Measurements from ENCODE around the gene KIFC1. TPM values are rescaled to one million over a fixed set of nuclear protein-coding genes. Genes with fewer than 3 reads are reported as not detected.

Gene KIFC1
- polyA plus RNA-seq, 3 donors = 0.14 to 0.87 (median 0.68) TPM

GRCh38 chr6:33380272-33380981, 11.2 kb upstream of the KIFC1 start:
- Histone ChIP-seq H3K4me1 (ENCODE audit: control insufficient read depth in 1 of 2, insufficient read depth in 2 of 2, low read length in 2 of 2) (peaks cover 14 to 21% of the 10 kb centered on the region in 2 donors), H3K27ac (ENCODE audit: low read depth in 1 of 2, low read length in 2 of 2) (no peak overlapping the region), H4K20me1 (ENCODE audit: insufficient read depth, low read length) (no peaks in the 10 kb centered on the region), H3K9ac (ENCODE audit: insufficient read depth, low read length, poor library complexity, severe bottlenecking) (no peak overlapping the region), H2AFZ (ENCODE audit: insufficient read depth, low read depth, low read length, poor library complexity, severe bottlenecking) (peak overlapping the region; percentile 46), H3K27me3 (ENCODE audit: control insufficient read depth in 2 of 2, insufficient read depth in 2 of 2, low read length in 2 of 2) (no peaks in the 10 kb centered on the region), H3K36me3 (replicated peaks in 1 of 2; ENCODE audit: control insufficient read depth in 1 of 2, insufficient read depth in 2 of 2, low read length in 2 of 2) (no peaks in the 10 kb centered on the region), H3K79me2 (ENCODE audit: insufficient read depth, low read length) (no peaks in the 10 kb centered on the region), H3K9me3 (replicated peaks in 1 of 2; ENCODE audit: control insufficient read depth in 1 of 2, insufficient read depth in 1 of 2, low read length in 2 of 2) (no peaks in the 10 kb centered on the region), H3K4me3 (replicated peaks in 1 of 3; ENCODE audit: low read depth in 2 of 3, low read length in 3 of 3) (no peak overlapping the region), H3K4me2 (replicated peaks; ENCODE audit: extremely low read depth, low read length, poor library complexity, severe bottlenecking) (no peak overlapping the region)
- no peak for DNase-seq
- intact Hi-C loops (cut with micrococcal nuclease) = no loop called here
- WGBS (ENCODE audit: insufficient coverage) = 78% methylated on average over 2 of the region's 2 CpGs
- peaks cover 15% of the 10 kb centered on the region for H3K4me1 Mint-ChIP-seq
- no peaks in the 10 kb centered on the region for H3K36me3 Mint-ChIP-seq
- TF ChIP-seq, protein P1, sequence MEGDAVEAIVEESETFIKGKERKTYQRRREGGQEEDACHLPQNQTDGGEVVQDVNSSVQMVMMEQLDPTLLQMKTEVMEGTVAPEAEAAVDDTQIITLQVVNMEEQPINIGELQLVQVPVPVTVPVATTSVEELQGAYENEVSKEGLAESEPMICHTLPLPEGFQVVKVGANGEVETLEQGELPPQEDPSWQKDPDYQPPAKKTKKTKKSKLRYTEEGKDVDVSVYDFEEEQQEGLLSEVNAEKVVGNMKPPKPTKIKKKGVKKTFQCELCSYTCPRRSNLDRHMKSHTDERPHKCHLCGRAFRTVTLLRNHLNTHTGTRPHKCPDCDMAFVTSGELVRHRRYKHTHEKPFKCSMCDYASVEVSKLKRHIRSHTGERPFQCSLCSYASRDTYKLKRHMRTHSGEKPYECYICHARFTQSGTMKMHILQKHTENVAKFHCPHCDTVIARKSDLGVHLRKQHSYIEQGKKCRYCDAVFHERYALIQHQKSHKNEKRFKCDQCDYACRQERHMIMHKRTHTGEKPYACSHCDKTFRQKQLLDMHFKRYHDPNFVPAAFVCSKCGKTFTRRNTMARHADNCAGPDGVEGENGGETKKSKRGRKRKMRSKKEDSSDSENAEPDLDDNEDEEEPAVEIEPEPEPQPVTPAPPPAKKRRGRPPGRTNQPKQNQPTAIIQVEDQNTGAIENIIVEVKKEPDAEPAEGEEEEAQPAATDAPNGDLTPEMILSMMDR (IDR thresholded peaks at IDR 0.05) = no peak
- no peak overlapping the region for H3K27ac Mint-ChIP-seq
- no peak overlapping the region for H3K4me3 Mint-ChIP-seq
- peaks cover 2% of the 10 kb centered on the region in 3 donors for H3K27me3 Mint-ChIP-seq (ENCODE audit: low read depth in 3 of 3)
- no peaks in the 10 kb centered on the region for H3K9me3 Mint-ChIP-seq

GRCh38 chr6:33383427-33384185, 8.0 kb upstream of the KIFC1 start:
- H2AFZ ChIP-seq (ENCODE audit: insufficient read depth, low read depth, low read length, poor library complexity, severe bottlenecking) = no peak overlapping the region
- Mint-ChIP-seq H3K36me3 (no peaks in the 10 kb centered on the region), H3K9me3 (no peaks in the 10 kb centered on the region), H3K4me1 (no peaks in the 10 kb centered on the region), H3K4me3 (no peak overlapping the region), H3K27me3 (ENCODE audit: low read depth in 3 of 3) (peaks cover 2% of the 10 kb centered on the region in 3 donors), H3K27ac (peak overlapping the region in 1 of 7 donors; percentile 12)
- H3K9me3 ChIP-seq (replicated peaks in 1 of 2; ENCODE audit: control insufficient read depth in 1 of 2, insufficient read depth in 1 of 2, low read length in 2 of 2) = no peaks in the 10 kb centered on the region
- WGBS (ENCODE audit: insufficient coverage) = 92% methylated on average over 7 of the region's 10 CpGs
- intact Hi-C loops (cut with micrococcal nuclease) = no loop called here
- no peaks in the 10 kb centered on the region for H3K79me2 ChIP-seq (ENCODE audit: insufficient read depth, low read length)
- no peak for DNase-seq
- H3K4me1 ChIP-seq (ENCODE audit: control insufficient read depth in 1 of 2, insufficient read depth in 2 of 2, low read length in 2 of 2) = no peaks in the 10 kb centered on the region
- H3K4me3 ChIP-seq (replicated peaks in 1 of 3; ENCODE audit: low read depth in 2 of 3, low read length in 3 of 3) = no peak overlapping the region
- H3K9ac ChIP-seq (ENCODE audit: insufficient read depth, low read length, poor library complexity, severe bottlenecking) = no peak overlapping the region
- H4K20me1 ChIP-seq (ENCODE audit: insufficient read depth, low read length) = no peaks in the 10 kb centered on the region
- TF ChIP-seq, protein P1 (IDR thresholded peaks at IDR 0.05) = no peak
- H3K27ac ChIP-seq (ENCODE audit: low read depth in 1 of 2, low read length in 2 of 2) = no peak overlapping the region
- no peak overlapping the region for H3K4me2 ChIP-seq (replicated peaks; ENCODE audit: extremely low read depth, low read length, poor library complexity, severe bottlenecking)
- no peaks in the 10 kb centered on the region for H3K27me3 ChIP-seq (ENCODE audit: control insufficient read depth in 2 of 2, insufficient read depth in 2 of 2, low read length in 2 of 2)
- H3K36me3 ChIP-seq (replicated peaks in 1 of 2; ENCODE audit: control insufficient read depth in 1 of 2, insufficient read depth in 2 of 2, low read length in 2 of 2) = no peaks in the 10 kb centered on the region
